ENCODE data around the gene RSBN1.

- TF ChIP-seq CTCF (IDR thresholded peaks at IDR 0.05), result no peak
- no peak for TF ChIP-seq POLR2A (IDR thresholded peaks at IDR 0.05)
Measured at GRCh38 chr1:113786069-113786468, 26.2 kb downstream of the RSBN1 start.
